ENCODE results near the gene LHX4.

The LHX4 gene

DNA sequence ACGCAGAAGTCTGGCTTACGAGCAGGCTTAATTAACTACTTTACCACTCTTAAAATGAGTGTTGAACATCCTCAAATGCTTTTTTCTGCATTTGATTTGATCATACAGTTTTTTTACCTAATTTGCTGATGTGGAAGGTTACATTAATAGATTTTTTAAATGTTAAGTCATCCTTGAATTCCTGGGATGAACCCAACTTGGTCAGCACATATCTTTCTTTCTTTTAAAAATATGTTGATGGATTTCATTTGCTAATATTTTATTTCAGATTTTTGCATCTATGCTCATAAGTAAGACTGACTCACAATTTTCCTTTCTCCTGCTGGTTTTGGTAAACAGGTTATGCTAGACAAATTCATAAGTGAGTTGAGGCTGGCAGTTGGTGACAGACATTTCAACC is 82.9 kb downstream of the LHX4 start:
- no peak overlapping the region for H3K4me3 ChIP-seq (ENCODE audit: low read depth, low read length)
- no peak for DNase-seq (ENCODE audit: low read depth)
- TF ChIP-seq, protein P1, sequence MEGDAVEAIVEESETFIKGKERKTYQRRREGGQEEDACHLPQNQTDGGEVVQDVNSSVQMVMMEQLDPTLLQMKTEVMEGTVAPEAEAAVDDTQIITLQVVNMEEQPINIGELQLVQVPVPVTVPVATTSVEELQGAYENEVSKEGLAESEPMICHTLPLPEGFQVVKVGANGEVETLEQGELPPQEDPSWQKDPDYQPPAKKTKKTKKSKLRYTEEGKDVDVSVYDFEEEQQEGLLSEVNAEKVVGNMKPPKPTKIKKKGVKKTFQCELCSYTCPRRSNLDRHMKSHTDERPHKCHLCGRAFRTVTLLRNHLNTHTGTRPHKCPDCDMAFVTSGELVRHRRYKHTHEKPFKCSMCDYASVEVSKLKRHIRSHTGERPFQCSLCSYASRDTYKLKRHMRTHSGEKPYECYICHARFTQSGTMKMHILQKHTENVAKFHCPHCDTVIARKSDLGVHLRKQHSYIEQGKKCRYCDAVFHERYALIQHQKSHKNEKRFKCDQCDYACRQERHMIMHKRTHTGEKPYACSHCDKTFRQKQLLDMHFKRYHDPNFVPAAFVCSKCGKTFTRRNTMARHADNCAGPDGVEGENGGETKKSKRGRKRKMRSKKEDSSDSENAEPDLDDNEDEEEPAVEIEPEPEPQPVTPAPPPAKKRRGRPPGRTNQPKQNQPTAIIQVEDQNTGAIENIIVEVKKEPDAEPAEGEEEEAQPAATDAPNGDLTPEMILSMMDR (IDR thresholded peaks at IDR 0.05; ENCODE audit: low read depth, low read length, missing control alignments) = no peak

DNA sequence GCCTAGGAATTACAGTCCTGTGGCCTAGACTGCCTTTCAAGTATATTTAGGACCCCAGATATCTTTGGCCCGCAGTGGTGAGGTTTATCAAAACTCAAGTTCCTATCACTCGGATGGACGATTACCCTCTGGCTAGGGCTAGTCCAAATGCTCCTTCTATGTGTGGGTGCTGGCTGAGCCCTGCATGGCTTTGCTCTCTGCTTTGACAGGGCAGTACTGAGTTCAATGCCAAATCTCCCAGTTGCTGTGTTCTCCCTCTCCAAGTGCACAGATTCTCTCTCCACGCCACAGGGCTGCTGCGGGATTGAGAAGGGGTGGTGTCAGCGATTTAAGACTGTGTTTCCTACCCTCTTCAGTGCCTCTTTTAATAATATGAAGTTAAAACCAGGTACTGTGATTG is 97.0 kb downstream of the LHX4 start:
- TF ChIP-seq, protein P1 (IDR thresholded peaks at IDR 0.05; ENCODE audit: low read depth, low read length, missing control alignments) = no peak
- no peak for DNase-seq (ENCODE audit: low read depth)

More for the DNA sequence above, 97.0 kb downstream of the LHX4 start:
- H3K4me3 ChIP-seq (ENCODE audit: low read depth, low read length) = no peak overlapping the region

All from GM12864 (cell line).